Measurements from ENCODE around the gene BAK1. TPM values are rescaled to one million over a fixed set of nuclear protein-coding genes. Genes with fewer than 3 reads are reported as not detected.
"Not testable (repeated sequence)": the region's sequence is repeated elsewhere in the genome, so short reads cannot be mapped to it uniquely, and the experiment has no call there.

BAK1 gene
- total RNA-seq, 6 experiments from 2014 or later, result 17.5 to 23.2 (median 19.9) TPM

- peaks cover 7% of the 10 kb centered on the region; the same call in 1 of the 2 replicates for H3K4me1 Mint-ChIP-seq (ENCODE audit: low read depth)
- H3K9me3 Mint-ChIP-seq, result peaks cover 16% of the 10 kb centered on the region
- no peaks in the 10 kb centered on the region for H3K27me3 Mint-ChIP-seq (ENCODE audit: insufficient read depth)
- no peak overlapping the region for H3K27ac Mint-ChIP-seq
- no peak overlapping the region for H3K4me3 Mint-ChIP-seq
- peaks cover 11% of the 10 kb centered on the region for H3K36me3 Mint-ChIP-seq (ENCODE audit: low read depth)
- TF ChIP-seq, protein P1, sequence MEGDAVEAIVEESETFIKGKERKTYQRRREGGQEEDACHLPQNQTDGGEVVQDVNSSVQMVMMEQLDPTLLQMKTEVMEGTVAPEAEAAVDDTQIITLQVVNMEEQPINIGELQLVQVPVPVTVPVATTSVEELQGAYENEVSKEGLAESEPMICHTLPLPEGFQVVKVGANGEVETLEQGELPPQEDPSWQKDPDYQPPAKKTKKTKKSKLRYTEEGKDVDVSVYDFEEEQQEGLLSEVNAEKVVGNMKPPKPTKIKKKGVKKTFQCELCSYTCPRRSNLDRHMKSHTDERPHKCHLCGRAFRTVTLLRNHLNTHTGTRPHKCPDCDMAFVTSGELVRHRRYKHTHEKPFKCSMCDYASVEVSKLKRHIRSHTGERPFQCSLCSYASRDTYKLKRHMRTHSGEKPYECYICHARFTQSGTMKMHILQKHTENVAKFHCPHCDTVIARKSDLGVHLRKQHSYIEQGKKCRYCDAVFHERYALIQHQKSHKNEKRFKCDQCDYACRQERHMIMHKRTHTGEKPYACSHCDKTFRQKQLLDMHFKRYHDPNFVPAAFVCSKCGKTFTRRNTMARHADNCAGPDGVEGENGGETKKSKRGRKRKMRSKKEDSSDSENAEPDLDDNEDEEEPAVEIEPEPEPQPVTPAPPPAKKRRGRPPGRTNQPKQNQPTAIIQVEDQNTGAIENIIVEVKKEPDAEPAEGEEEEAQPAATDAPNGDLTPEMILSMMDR (IDR thresholded peaks at IDR 0.05), result no peak
- DNase-seq, result no peak
Observed at GRCh38 chr6:33599413-33599938, 19.4 kb upstream of the BAK1 start.

- H3K4me3 Mint-ChIP-seq, result no peak overlapping the region
- no peak overlapping the region for H3K27ac Mint-ChIP-seq
- DNase-seq, result no peak
- peaks cover 5% of the 10 kb centered on the region; the same call in 1 of the 2 replicates for H3K36me3 Mint-ChIP-seq (ENCODE audit: low read depth)
- peaks cover 7% of the 10 kb centered on the region; the same call in 1 of the 2 replicates for H3K4me1 Mint-ChIP-seq (ENCODE audit: low read depth)
- TF ChIP-seq, protein P1 (IDR thresholded peaks at IDR 0.05), result no peak
- peaks cover 9% of the 10 kb centered on the region; the same call in 1 of the 2 replicates for H3K9me3 Mint-ChIP-seq
- H3K27me3 Mint-ChIP-seq (ENCODE audit: insufficient read depth), result no peaks in the 10 kb centered on the region; the same call in 1 of the 2 replicates
Observed at GRCh38 chr6:33597551-33598322, 17.7 kb upstream of the BAK1 start.

DNA sequence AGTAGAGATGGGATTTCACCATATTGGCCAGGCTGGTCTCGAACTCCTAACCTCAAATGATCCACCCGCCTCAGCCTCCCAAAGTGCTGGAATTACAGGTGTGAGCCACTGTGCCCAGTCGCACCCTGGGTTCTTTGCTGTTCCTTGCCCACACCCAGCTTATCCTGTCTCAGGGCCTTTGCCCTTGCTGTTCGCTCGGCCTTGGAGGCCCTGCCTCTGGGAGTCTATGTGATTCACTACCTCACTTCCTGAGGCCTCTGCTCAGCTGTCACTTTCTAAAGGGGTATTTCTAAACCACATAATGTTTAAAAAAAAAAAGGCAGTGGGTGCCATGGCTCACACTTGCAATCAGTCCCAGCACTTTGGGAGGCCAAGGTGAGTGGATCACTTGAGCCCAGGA is 16.8 kb upstream of the BAK1 start:
- not testable (repeated sequence) for H3K4me3 Mint-ChIP-seq; H3K27ac Mint-ChIP-seq; H3K27me3 Mint-ChIP-seq (ENCODE audit: insufficient read depth); H3K36me3 Mint-ChIP-seq (ENCODE audit: low read depth); H3K9me3 Mint-ChIP-seq; DNase-seq
- H3K4me1 Mint-ChIP-seq (ENCODE audit: low read depth), result peaks cover 14% of the 10 kb centered on the region

DNA sequence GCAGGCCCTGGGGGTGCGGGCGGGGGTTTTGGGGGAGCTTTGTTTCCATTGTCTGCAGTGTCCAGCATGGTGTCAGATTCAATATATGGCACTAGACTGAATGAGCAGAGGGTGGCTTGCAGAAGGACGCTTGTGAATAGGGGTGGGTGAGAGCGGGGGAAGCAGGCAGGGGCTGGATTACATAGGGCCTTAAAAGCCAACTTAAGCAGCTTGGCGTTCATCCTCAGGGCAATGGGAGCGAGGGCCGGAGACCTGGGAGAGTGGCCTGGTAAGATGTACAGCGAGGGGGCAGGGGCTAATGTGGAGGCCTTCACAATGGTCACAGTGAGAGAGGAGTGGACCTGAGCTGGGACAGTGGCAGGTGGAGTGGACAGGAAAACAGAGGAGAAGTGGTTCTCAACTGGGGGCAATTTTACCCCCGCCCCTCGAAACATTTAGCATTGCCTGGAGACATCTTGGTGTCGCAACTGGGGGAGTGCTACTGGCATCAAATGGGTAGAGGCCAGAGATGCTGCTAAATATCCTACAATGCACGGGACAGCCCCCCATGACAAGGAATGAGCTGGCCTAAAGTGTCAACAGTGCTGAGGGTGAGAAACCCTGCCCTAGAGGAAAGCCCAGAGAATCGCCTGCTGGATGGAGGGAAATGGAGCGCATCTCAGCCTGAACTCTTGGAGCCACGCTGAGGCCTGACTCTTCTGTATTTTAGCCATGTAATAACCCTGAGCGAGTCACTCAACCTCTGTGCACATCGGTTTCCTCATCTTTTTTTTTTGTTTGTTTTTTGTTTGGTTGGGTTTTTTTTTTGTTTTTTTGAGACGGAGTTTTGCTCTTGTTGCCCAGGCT is 15.1 kb upstream of the BAK1 start:
- TF ChIP-seq, protein P1 (IDR thresholded peaks at IDR 0.05), result no peak
- Mint-ChIP-seq H3K9me3 (no peaks in the 10 kb centered on the region), H3K4me1 (ENCODE audit: low read depth) (peaks cover 27% of the 10 kb centered on the region), H3K27me3 (ENCODE audit: insufficient read depth) (no peaks in the 10 kb centered on the region; the same call in 1 of the 2 replicates), H3K4me3 (no peak overlapping the region), H3K27ac (no peak overlapping the region), H3K36me3 (ENCODE audit: low read depth) (no peaks in the 10 kb centered on the region)
- no peak for DNase-seq

GRCh38 chr6:33593414-33593727 is 13.3 kb upstream of the BAK1 start:
- Mint-ChIP-seq H3K9me3 (no peaks in the 10 kb centered on the region), H3K4me3 (no peak overlapping the region), H3K27ac (no peak overlapping the region), H3K27me3 (ENCODE audit: insufficient read depth) (no peaks in the 10 kb centered on the region; the same call in 1 of the 2 replicates), H3K4me1 (ENCODE audit: low read depth) (peaks cover 35% of the 10 kb centered on the region), H3K36me3 (ENCODE audit: low read depth) (no peaks in the 10 kb centered on the region)
- TF ChIP-seq, protein P1 (IDR thresholded peaks at IDR 0.05), result no peak
- no peak for DNase-seq

Data from HFFc6 (cell line).